WTC11 (cell line): ENCODE data around the gene ZSCAN10.

Source experiments
- CREM ChIP-seq: sonication (generic); formaldehyde crosslinking; IDR thresholded peaks from 2 replicates; pipeline ENCODE4 v1.8.1; 2022; ENCODE audit warnings: mild to moderate bottlenecking, missing genetic modification reagents, moderate library complexity
- NR2C2 ChIP-seq: sonication (generic); formaldehyde crosslinking; IDR thresholded peaks from 2 replicates; pipeline ENCODE4 v1.8.0; 2022; ENCODE audit warnings: mild to moderate bottlenecking, missing genetic modification reagents
- NR3C1 ChIP-seq: sonication (generic); formaldehyde crosslinking; conservative IDR thresholded peaks from 2 replicates; pipeline ENCODE4 v1.8.1; 2023; ENCODE audit warnings: low read depth, mild to moderate bottlenecking, missing genetic modification reagents
- TF ChIP-seq, protein P1 (sequence below): fragments of 200-600 bp; IDR thresholded peaks from 2 replicates; pipeline ENCODE4 v1.8.0; 2022; ENCODE audit warnings: antibody characterized with exemption
- TF ChIP-seq, protein P2 (sequence below): sonication (generic); formaldehyde crosslinking; conservative IDR thresholded peaks from 2 replicates; pipeline ENCODE4 v1.8.1; 2022; ENCODE audit warnings: mild to moderate bottlenecking, missing genetic modification reagents
- TF ChIP-seq, protein P3 (sequence below): sonication (generic); formaldehyde crosslinking; conservative IDR thresholded peaks from 2 replicates; pipeline ENCODE4 v1.8.1; 2023; ENCODE audit warnings: mild to moderate bottlenecking, low read depth, missing genetic modification reagents, moderate library complexity

DNA sequence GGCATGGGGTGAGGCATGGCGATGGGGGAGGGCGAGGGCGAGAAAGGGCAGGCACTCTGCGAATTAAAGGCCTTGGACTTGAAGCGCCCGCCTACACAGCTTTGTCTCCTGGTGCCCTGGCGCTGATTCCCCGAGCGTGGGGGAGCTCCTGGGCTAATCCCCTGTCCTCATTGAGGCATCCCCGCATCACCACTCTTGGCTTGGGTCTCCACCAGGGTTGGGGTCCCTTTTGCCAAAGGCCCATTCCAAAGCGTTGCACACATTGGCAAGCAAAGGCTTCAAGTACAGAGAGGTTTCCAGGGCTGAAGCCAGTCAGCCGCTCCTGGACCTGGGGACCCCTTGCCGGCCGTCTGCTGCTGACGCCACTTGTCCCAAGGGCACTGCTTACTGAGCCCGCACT lies 21.3 kb upstream of the ZSCAN10 start:
- TF ChIP-seq, protein P1, sequence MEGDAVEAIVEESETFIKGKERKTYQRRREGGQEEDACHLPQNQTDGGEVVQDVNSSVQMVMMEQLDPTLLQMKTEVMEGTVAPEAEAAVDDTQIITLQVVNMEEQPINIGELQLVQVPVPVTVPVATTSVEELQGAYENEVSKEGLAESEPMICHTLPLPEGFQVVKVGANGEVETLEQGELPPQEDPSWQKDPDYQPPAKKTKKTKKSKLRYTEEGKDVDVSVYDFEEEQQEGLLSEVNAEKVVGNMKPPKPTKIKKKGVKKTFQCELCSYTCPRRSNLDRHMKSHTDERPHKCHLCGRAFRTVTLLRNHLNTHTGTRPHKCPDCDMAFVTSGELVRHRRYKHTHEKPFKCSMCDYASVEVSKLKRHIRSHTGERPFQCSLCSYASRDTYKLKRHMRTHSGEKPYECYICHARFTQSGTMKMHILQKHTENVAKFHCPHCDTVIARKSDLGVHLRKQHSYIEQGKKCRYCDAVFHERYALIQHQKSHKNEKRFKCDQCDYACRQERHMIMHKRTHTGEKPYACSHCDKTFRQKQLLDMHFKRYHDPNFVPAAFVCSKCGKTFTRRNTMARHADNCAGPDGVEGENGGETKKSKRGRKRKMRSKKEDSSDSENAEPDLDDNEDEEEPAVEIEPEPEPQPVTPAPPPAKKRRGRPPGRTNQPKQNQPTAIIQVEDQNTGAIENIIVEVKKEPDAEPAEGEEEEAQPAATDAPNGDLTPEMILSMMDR, result no peak
- no peak for TF ChIP-seq CREM (CRISPR knock-in tag)
- no peak for TF ChIP-seq NR2C2 (CRISPR knock-in tag)
- TF ChIP-seq, protein P2, sequence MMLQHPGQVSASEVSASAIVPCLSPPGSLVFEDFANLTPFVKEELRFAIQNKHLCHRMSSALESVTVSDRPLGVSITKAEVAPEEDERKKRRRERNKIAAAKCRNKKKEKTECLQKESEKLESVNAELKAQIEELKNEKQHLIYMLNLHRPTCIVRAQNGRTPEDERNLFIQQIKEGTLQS, result no peak
- TF ChIP-seq NR3C1 (CRISPR knock-in tag), result no peak
- TF ChIP-seq, protein P3, sequence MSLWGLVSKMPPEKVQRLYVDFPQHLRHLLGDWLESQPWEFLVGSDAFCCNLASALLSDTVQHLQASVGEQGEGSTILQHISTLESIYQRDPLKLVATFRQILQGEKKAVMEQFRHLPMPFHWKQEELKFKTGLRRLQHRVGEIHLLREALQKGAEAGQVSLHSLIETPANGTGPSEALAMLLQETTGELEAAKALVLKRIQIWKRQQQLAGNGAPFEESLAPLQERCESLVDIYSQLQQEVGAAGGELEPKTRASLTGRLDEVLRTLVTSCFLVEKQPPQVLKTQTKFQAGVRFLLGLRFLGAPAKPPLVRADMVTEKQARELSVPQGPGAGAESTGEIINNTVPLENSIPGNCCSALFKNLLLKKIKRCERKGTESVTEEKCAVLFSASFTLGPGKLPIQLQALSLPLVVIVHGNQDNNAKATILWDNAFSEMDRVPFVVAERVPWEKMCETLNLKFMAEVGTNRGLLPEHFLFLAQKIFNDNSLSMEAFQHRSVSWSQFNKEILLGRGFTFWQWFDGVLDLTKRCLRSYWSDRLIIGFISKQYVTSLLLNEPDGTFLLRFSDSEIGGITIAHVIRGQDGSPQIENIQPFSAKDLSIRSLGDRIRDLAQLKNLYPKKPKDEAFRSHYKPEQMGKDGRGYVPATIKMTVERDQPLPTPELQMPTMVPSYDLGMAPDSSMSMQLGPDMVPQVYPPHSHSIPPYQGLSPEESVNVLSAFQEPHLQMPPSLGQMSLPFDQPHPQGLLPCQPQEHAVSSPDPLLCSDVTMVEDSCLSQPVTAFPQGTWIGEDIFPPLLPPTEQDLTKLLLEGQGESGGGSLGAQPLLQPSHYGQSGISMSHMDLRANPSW (CRISPR knock-in tag), result no peak
